HFF-Myc (cell line): ENCODE results near the gene TBC1D30.

Experiments
- DNase-seq: peaks from one replicate; pipeline ENCODE4 v3.0.0-alpha.2; 2011; ENCODE audit warnings: low read depth; ENCODE audit errors: extremely low read depth
- H3K4me3 ChIP-seq: replicated peaks from 2 replicates; pipeline ENCODE4 v1.5.1; 2011; ENCODE audit warnings: low read depth, mild to moderate bottlenecking, control low read depth, low read length
- TF ChIP-seq, protein P1 (sequence below): IDR thresholded peaks from 2 replicates; pipeline ENCODE4 v1.5.1; 2012; ENCODE audit warnings: mild to moderate bottlenecking, low read depth, low read length, control low read depth; ENCODE audit errors: missing control alignments

Gene TBC1D30

GRCh38 chr12:64806173-64806572 is 18.3 kb upstream of the TBC1D30 start:
- DNase-seq: no peak
- H3K4me3 ChIP-seq: no peak overlapping the region
- TF ChIP-seq, protein P1, sequence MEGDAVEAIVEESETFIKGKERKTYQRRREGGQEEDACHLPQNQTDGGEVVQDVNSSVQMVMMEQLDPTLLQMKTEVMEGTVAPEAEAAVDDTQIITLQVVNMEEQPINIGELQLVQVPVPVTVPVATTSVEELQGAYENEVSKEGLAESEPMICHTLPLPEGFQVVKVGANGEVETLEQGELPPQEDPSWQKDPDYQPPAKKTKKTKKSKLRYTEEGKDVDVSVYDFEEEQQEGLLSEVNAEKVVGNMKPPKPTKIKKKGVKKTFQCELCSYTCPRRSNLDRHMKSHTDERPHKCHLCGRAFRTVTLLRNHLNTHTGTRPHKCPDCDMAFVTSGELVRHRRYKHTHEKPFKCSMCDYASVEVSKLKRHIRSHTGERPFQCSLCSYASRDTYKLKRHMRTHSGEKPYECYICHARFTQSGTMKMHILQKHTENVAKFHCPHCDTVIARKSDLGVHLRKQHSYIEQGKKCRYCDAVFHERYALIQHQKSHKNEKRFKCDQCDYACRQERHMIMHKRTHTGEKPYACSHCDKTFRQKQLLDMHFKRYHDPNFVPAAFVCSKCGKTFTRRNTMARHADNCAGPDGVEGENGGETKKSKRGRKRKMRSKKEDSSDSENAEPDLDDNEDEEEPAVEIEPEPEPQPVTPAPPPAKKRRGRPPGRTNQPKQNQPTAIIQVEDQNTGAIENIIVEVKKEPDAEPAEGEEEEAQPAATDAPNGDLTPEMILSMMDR: no peak

DNA sequence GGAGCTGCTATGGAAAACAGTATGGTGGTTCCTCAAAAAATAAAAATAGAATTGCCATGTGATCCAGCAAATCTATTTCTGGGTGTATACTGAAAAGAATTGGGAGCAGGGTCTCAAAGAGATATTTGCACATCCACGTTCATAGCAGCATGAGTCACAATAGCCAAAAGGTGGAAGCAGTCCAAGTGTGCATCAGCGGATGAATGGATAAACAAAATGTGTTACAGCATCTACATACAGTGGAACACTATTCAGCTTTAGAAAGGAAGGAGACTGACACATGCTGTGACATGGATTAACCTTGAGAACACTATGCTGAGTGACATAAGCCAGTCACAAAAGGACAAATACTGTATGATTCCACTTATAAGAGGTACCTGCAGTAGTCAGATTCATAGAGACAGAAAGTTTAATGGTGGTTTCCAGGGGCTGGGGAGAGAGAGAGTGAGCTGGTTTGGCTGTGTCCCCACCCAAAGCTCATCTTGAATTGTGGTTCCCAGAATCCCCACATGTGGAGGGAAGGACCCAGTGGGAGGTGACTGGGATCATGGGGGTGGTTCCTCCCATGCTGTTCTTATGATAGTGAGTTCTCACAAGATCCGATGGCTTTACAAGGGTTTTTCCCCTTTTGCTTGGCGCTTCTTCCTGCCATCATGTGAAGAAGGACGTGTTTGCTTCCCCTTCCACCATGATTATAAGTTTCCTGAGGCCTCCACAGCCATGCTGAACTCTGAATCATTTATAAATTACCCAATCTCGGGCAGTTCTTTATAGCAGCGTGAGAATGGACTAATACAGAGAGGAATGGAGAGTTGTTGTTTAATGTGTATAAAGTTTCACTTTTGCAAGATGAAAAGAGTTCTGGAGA is 17.6 kb upstream of the TBC1D30 start:
- H3K4me3 ChIP-seq: no peak overlapping the region
- TF ChIP-seq, protein P1: no peak
- peak; percentile 47 for DNase-seq

DNA sequence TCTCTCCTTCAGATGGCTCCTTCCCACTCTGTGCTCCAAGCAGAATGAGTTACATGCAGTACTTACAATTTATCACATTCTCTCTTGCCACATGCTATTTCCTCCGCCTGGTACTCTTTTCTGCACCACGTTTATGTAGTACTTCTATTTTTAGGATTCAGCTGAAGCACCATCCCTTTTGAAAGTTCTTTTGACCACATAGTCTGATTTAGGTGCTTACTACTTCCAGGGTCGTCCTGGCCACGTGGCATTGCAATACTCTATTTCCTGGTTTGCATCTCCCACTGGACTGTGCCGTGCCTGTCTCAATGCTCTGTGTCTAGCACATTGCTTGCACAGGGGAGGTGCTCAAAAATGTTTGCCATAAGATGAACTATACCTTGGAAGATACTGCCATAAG is 16.3 kb upstream of the TBC1D30 start:
- DNase-seq: no peak
- TF ChIP-seq, protein P1: no peak
- no peak overlapping the region for H3K4me3 ChIP-seq

- DNase-seq: no peak
- TF ChIP-seq, protein P1: no peak
- no peak overlapping the region for H3K4me3 ChIP-seq
Observed at GRCh38 chr12:64810831-64811230, 13.6 kb upstream of the TBC1D30 start.

DNA sequence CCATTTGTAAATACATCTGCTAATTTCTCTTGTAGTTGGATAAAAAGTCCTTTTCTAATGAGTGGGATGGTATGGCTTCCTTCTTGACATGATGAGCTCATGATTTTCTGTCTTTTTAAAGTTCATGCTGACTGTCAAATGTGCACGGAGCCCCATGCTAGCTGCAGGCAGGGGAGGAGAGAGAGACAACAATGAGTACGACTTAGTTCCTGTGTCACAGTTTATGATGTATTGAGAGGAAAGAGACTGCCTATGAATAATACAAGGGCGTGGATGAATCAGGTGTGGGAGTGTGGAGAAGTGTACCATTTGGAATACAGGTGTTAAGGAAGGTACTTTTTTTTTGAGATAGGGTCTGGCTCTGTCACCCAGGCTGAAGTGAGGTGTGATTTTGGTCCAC is 10.7 kb upstream of the TBC1D30 start:
- TF ChIP-seq, protein P1: no peak

DNA sequence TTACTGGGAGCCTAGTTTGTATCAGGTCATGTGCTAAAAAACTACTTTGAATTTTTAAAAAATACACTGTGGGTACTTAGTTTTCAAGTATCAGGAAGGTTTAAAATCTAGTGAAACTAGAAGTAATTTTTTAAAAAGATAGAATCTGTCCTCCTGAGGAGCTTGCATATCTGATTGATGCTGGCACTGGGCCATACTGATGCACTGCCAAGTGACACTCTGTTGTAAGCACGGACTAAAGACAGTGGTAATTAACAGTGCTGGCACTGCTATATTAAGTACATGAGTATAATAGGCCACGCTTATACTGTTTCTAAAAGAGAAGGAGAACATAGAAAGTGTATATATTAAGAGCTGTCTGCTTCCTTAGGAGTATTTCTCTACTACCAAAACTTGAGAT is 10.0 kb upstream of the TBC1D30 start:
- no peak for DNase-seq
- TF ChIP-seq, protein P1: no peak

More for the DNA sequence above, 10.7 kb upstream of the TBC1D30 start:
- no peak overlapping the region for H3K4me3 ChIP-seq
- DNase-seq: no peak

More for the DNA sequence above, 10.0 kb upstream of the TBC1D30 start:
- H3K4me3 ChIP-seq: no peak overlapping the region
